ENCODE data around the gene HSPB7. TPM values are rescaled to one million over a fixed set of nuclear protein-coding genes. Genes with fewer than 3 reads are reported as not detected.

HSPB7 gene
- total and polyA plus RNA-seq, 10 donors, result 0.60 to 8.1 (median 2.4) TPM

- 84 to 94% (median 88%) methylated on average over 11 of the region's 11 CpGs for WGBS, 5 donors
- Histone ChIP-seq H3K9me3 (no peaks in the 10 kb centered on the region), H3K27me3 (replicated peaks in 1 of 7) (no peaks in the 10 kb centered on the region), H3K36me3 (no peaks in the 10 kb centered on the region), H3K4me1 (no peaks in the 10 kb centered on the region), H3K4me3 (no peak overlapping the region), H3K27ac (no peak overlapping the region)
- TF ChIP-seq POLR2A (IDR thresholded peaks at IDR 0.05), result no peak
- TF ChIP-seq CTCF (IDR thresholded peaks at IDR 0.05 in 8 of 11, conservative IDR thresholded peaks at IDR 0.05 in 3 of 11), result no peak
- TF ChIP-seq POLR2AphosphoS5 (IDR thresholded peaks at IDR 0.05), result no peak
- intact Hi-C loops (cut with DNase I; ENCODE audit: low total_unique reads), result no loop called here
- peak; percentile 39 for DNase-seq
These were observed 26.2 kb downstream of the HSPB7 start for GRCh38 chr1:15991427-15992186.

- WGBS, 5 donors, result 63 to 84% (median 81%) methylated on average over 5 to 9 of the region's 9 CpGs
- TF ChIP-seq POLR2A (IDR thresholded peaks at IDR 0.05) (no peak), POLR2AphosphoS5 (IDR thresholded peaks at IDR 0.05) (no peak), CTCF (IDR thresholded peaks at IDR 0.05 in 8 of 11, conservative IDR thresholded peaks at IDR 0.05 in 3 of 11) (no peak)
- Histone ChIP-seq H3K9me3 (no peaks in the 10 kb centered on the region), H3K4me3 (no peak overlapping the region), H3K27me3 (replicated peaks in 1 of 7) (no peaks in the 10 kb centered on the region), H3K4me1 (no peaks in the 10 kb centered on the region), H3K36me3 (no peaks in the 10 kb centered on the region), H3K27ac (no peak overlapping the region)
- peak; percentile 54 for DNase-seq
- intact Hi-C loops (cut with DNase I; ENCODE audit: low total_unique reads), result no loop called here
These were observed 28.1 kb downstream of the HSPB7 start for GRCh38 chr1:15989776-15990175.

GRCh38 chr1:15988856-15989736, 28.7 kb downstream of the HSPB7 start:
- H3K27me3 ChIP-seq (replicated peaks in 1 of 7), result no peaks in the 10 kb centered on the region
- intact Hi-C loops (cut with DNase I; ENCODE audit: low total_unique reads), result no loop called here
- DNase-seq, result peak; percentile 45
- no peak overlapping the region for H3K4me3 ChIP-seq
- TF ChIP-seq POLR2AphosphoS5 (IDR thresholded peaks at IDR 0.05) (no peak), CTCF (IDR thresholded peaks at IDR 0.05 in 8 of 11, conservative IDR thresholded peaks at IDR 0.05 in 3 of 11) (no peak), POLR2A (IDR thresholded peaks at IDR 0.05) (no peak)
- 78 to 85% (median 84%) methylated on average over 9 to 13 of the region's 13 CpGs for WGBS, 5 donors
- H3K27ac ChIP-seq, result no peak overlapping the region
- H3K36me3 ChIP-seq, result no peaks in the 10 kb centered on the region
- H3K4me1 ChIP-seq, result no peaks in the 10 kb centered on the region
- H3K9me3 ChIP-seq, result no peaks in the 10 kb centered on the region

All from spleen (tissue), 11 donors.